Measurements from ENCODE around the gene UGT1A6. TPM values are rescaled to one million over a fixed set of nuclear protein-coding genes. Genes with fewer than 3 reads are reported as not detected.
"Not testable (repeated sequence)": the region's sequence is repeated elsewhere in the genome, so short reads cannot be mapped to it uniquely, and the experiment has no call there.

Gene UGT1A6
- total and polyA plus RNA-seq, 12 donors: not detected

GRCh38 chr2:233718552-233718951 is 25.9 kb downstream of the UGT1A6 start, which contains the start of gene UGT1A4:
Gene UGT1A4, plus strand, starts transcription at chr2:233718736. Its CDS starts 85 bp downstream, at chr2:233718821.
- WGBS, 2 donors: 82 to 84% methylated on average over 7 of the region's 7 CpGs
- H3K27me3 ChIP-seq: peaks cover 0 to 21% (median 10%) of the 10 kb centered on the region in 7 donors
- no peaks in the 10 kb centered on the region for H3K36me3 ChIP-seq
- peaks cover 0 to 2% (median 0%) of the 10 kb centered on the region in 11 donors for H3K9me3 ChIP-seq
- H3K4me1 ChIP-seq: no peaks in the 10 kb centered on the region
- H3K4me3 ChIP-seq: no peak within 1 kb of the TSS
- TF ChIP-seq, protein P1, sequence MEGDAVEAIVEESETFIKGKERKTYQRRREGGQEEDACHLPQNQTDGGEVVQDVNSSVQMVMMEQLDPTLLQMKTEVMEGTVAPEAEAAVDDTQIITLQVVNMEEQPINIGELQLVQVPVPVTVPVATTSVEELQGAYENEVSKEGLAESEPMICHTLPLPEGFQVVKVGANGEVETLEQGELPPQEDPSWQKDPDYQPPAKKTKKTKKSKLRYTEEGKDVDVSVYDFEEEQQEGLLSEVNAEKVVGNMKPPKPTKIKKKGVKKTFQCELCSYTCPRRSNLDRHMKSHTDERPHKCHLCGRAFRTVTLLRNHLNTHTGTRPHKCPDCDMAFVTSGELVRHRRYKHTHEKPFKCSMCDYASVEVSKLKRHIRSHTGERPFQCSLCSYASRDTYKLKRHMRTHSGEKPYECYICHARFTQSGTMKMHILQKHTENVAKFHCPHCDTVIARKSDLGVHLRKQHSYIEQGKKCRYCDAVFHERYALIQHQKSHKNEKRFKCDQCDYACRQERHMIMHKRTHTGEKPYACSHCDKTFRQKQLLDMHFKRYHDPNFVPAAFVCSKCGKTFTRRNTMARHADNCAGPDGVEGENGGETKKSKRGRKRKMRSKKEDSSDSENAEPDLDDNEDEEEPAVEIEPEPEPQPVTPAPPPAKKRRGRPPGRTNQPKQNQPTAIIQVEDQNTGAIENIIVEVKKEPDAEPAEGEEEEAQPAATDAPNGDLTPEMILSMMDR (IDR thresholded peaks at IDR 0.05): no peak
- H3K27ac ChIP-seq: no peak within 1 kb of the TSS
- no peak for DNase-seq
- no peak for ATAC-seq
- intact Hi-C loops (cut with DNase I): no loop called here

- TF ChIP-seq, protein P1 (IDR thresholded peaks at IDR 0.05): no peak
- Histone ChIP-seq H3K4me3 (no peak within 1 kb of the TSS), H3K36me3 (no peaks in the 10 kb centered on the region), H3K27ac (no peak within 1 kb of the TSS), H3K27me3 (peaks cover 0 to 4% (median 0%) of the 10 kb centered on the region in 7 donors), H3K9me3 (peaks cover 0 to 5% (median 0%) of the 10 kb centered on the region in 11 donors), H3K4me1 (no peaks in the 10 kb centered on the region)
- DNase-seq: no peak
- intact Hi-C loops (cut with DNase I): no loop called here
- no peak for ATAC-seq
- WGBS, 2 donors: 77 to 80% methylated on average over 8 of the region's 8 CpGs
These were observed 36.1 kb downstream of the UGT1A6 start, which contains the start of gene UGT1A3 for GRCh38 chr2:233728723-233729301. Gene UGT1A3, plus strand, starts transcription at chr2:233729042. Its CDS starts 85 bp downstream, at chr2:233729127.

DNA sequence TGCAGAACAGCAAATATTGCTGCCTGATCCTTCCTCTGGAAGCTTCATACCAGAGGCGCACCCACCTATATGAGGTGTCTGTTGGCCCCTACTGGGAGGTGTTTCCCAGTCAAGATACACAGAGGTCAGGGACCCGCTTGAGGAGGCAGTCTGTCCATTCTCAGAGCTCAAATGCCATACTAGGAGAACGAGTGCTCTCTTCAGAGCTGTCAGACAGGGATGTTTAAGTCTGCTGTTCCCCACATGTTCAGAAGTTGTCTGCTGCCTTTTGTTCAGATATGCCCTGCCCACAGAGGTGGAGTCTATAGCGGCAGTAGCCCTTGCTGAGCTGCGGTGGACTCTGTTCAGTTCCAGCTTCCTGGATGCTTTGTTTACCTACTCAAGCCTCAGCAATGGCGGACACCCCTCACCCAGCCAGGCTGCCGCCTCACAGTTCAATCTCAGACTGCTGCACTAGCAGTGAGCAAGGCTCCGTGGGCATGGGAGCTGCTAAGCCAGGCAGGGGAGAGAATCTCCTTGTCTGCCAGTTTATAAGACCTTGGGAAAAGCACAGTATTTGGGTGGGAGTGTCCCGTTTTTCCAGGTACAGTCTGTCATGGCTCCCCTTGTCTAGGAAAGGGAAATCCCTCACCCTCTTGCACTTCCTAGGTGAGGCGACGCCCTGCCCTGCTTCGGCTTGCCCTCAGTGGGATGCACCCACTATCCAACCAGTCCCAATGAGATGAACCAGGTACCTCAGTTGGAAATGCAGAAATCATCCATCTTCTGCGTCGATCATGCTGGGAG is 44.4 kb downstream of the UGT1A6 start:
- intact Hi-C loops (cut with DNase I); H3K4me3 ChIP-seq; H3K4me1 ChIP-seq; ATAC-seq; H3K9me3 ChIP-seq; DNase-seq; H3K36me3 ChIP-seq; H3K27ac ChIP-seq: not testable (repeated sequence)
- 81 to 83% methylated on average over 14 of the region's 14 CpGs for WGBS, 2 donors
- peaks cover 0 to 19% (median 4%) of the 10 kb centered on the region in 7 donors for H3K27me3 ChIP-seq

- DNase-seq: no peak
- TF ChIP-seq, protein P1 (IDR thresholded peaks at IDR 0.05): no peak
- peaks cover 0 to 24% (median 9%) of the 10 kb centered on the region in 7 donors for H3K27me3 ChIP-seq
- H3K4me1 ChIP-seq: no peaks in the 10 kb centered on the region
- intact Hi-C loops (cut with DNase I): no loop called here
- 57 to 61% methylated on average over 2 of the region's 2 CpGs for WGBS, 2 donors
- no peaks in the 10 kb centered on the region for H3K36me3 ChIP-seq
- no peak for ATAC-seq
- H3K27ac ChIP-seq: no peak overlapping the region
- no peak overlapping the region for H3K4me3 ChIP-seq
- no peaks in the 10 kb centered on the region for H3K9me3 ChIP-seq
These were observed 48.2 kb downstream of the UGT1A6 start for GRCh38 chr2:233740870-233741269.

Data from heart right ventricle (tissue), 16 donors.